ENCODE data around the gene IL17C.

The IL17C gene

GRCh38 chr16:88650749-88651275 is 12.4 kb downstream of the IL17C start, which contains the start of gene CYBA:
TSS of gene CYBA (minus strand) at chr16:88651053. CDS start at chr16:88651013, 40 bp downstream.
- TF ChIP-seq CTCF (IDR thresholded peaks at IDR 0.05; ENCODE audit: insufficient read depth, low read length, missing control alignments) = no peak
- ChIA-PET CTCF (no interaction called here), POLR2A (interaction anchor here (0.6 to 1.1 kb wide), 3 partner anchors 12 to 862 kb away, joined by 3 to 5 read pairs (median 3); partner anchors contain the start of gene MVD)
- DNase-seq (ENCODE audit: low read depth, low spot score) = no peak
- H3K4me3 ChIP-seq (ENCODE audit: low read depth, low read length) = peak within 1 kb of the TSS; percentile 86

GRCh38 chr16:88651276-88651988 is 13.1 kb downstream of the IL17C start:
- no peak for DNase-seq (ENCODE audit: low read depth, low spot score)
- H3K4me3 ChIP-seq (ENCODE audit: low read depth, low read length) = peak overlapping the region; percentile 86
- TF ChIP-seq CTCF (IDR thresholded peaks at IDR 0.05; ENCODE audit: insufficient read depth, low read length, missing control alignments) = no peak
- ChIA-PET POLR2A (no interaction called here), CTCF (no interaction called here)

GRCh38 chr16:88651989-88652761 is 13.8 kb downstream of the IL17C start:
- TF ChIP-seq CTCF (IDR thresholded peaks at IDR 0.05; ENCODE audit: insufficient read depth, low read length, missing control alignments) = no peak
- no peak overlapping the region for H3K4me3 ChIP-seq (ENCODE audit: low read depth, low read length)
- no peak for DNase-seq (ENCODE audit: low read depth, low spot score)
- CTCF ChIA-PET = no interaction called here
- POLR2A ChIA-PET = no interaction called here

GRCh38 chr16:88652762-88653063 is 14.3 kb downstream of the IL17C start:
- DNase-seq (ENCODE audit: low read depth, low spot score) = no peak
- no peak for TF ChIP-seq CTCF (IDR thresholded peaks at IDR 0.05; ENCODE audit: insufficient read depth, low read length, missing control alignments)
- no peak overlapping the region for H3K4me3 ChIP-seq (ENCODE audit: low read depth, low read length)
- CTCF ChIA-PET = no interaction called here
- POLR2A ChIA-PET = no interaction called here

- POLR2A ChIA-PET = no interaction called here
- CTCF ChIA-PET = no interaction called here
- TF ChIP-seq CTCF (IDR thresholded peaks at IDR 0.05; ENCODE audit: insufficient read depth, low read length, missing control alignments) = no peak
Measured at GRCh38 chr16:88653101-88653500, 14.7 kb downstream of the IL17C start.

GRCh38 chr16:88653596-88654362 is 15.4 kb downstream of the IL17C start:
- DNase-seq (ENCODE audit: low read depth, low spot score) = no peak
- no peak for TF ChIP-seq CTCF (IDR thresholded peaks at IDR 0.05; ENCODE audit: insufficient read depth, low read length, missing control alignments)
- no peak overlapping the region for H3K4me3 ChIP-seq (ENCODE audit: low read depth, low read length)
- ChIA-PET POLR2A (no interaction called here), CTCF (no interaction called here)

More at GRCh38 chr16:88653101-88653500, 14.7 kb downstream of the IL17C start:
- no peak for DNase-seq (ENCODE audit: low read depth, low spot score)
- H3K4me3 ChIP-seq (ENCODE audit: low read depth, low read length) = no peak overlapping the region

All from AG04449 (cell line).